ENCODE measurements around the gene CAMTA1.
"Not testable (repeated sequence)": the region's sequence is repeated elsewhere in the genome, so short reads cannot be mapped to it uniquely, and the experiment has no call there.

Gene CAMTA1

DNA sequence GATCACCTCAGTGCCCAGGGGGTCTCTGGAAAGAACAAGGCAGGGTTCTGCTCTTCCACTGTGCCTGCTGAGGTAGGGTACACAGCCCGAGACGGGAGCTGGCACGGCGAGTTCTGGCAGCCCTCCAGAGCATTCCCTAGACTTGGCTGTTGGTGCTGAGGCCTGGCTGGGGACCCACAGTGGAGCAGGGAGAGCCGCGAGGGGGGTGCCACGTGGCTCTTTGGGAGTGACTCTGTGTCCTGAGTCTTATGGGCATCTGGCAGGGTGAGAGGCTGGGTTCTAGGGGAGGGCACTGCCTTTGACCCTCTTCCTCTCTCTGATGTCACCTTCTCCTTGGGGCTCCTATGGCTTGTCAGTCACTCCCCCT is 336.4 kb downstream of the CAMTA1 start:
- DNase-seq, result no peak

DNA sequence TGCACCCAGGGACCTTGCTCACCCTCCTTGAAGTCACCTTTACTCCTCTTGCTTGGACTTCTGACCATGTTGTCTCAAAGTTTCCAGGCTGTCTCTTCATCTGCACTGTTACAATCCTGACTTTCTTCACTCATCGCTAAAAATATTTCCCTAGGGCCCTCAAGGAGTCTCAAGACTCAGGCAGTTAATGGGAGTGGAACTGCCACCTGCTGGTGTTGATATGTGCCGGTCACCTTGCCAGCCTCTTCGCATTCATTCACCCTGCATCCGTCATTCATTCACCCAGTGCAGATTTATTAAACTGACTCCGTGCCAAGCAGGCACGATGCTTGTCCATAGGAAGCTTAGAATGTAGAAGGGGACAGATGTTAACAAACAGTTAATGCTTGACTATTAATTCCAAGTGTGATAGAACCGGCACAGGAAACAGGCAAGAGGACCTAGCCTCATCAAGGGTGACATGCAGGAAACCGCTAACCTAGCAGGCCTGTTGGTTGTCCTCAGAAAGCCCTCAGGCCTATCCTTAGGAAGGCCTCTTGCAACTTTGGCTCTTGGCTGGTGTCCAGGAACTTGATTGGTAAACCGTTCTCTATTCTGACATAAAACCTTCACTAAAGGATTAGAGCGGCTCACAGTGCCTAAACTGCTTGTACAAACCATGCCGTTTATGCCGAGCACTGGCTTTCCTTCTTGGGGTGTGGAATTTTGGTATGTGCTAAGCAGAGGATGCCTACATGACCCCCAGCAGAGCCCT is 342.2 kb downstream of the CAMTA1 start:
- no peak for DNase-seq

DNA sequence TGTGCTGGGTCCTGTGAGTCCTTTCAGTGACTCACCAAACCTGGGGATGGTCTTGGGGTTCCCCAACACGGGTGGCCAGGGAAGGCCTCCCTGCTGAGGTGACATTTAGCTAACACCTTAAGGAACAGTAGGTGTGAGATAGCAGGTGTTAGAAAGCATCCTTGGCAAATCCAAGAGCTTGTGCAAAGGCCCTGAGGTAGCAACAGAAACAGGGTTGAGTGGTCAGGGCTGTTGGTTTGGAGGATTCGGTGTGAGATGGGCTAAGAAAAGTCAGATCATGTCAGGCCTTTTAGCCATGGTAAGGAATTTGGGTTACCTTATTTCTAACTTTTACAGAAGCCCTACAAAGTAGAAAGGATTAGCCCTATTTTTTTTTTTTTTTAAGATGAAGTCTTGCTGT is 343.0 kb downstream of the CAMTA1 start:
- DNase-seq, result no peak

DNA sequence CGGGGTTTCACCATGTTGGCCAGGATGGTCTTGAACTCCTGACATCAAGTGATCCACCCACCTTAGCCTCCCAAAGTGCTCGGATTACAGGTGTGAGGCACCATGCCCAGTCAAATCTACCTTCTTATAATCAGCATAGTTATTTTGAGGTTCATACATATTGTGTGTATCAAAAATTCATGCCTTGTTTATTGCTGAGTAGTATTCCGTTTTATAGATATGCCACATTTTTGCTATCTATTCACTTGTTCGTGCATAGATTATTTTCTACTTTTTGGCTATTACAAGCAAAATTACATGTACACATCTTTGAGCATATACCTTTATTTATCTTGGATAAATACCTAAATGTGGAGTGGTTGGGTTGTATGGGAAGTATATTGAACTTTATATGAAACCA is 344.9 kb downstream of the CAMTA1 start:
- no peak for DNase-seq

DNA sequence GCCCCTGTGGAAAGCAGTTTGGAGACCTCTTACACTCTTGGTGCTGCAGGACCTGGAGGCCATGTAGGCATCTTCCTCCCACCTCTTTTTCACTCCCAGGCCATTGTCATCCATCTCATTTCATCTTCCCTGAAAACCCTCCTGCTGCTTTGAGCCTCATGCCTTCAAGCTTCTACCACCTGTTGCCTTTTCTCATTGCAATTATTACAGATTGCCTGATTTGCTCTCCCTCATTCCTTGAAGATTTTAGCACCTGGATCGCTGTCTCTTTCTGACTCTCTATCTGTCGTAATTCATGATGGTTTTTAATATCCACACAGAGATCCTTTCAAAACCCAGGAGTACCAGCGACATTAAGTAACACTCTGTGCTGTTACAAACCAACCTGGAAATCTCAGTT is 350.2 kb downstream of the CAMTA1 start:
- no peak for DNase-seq

DNA sequence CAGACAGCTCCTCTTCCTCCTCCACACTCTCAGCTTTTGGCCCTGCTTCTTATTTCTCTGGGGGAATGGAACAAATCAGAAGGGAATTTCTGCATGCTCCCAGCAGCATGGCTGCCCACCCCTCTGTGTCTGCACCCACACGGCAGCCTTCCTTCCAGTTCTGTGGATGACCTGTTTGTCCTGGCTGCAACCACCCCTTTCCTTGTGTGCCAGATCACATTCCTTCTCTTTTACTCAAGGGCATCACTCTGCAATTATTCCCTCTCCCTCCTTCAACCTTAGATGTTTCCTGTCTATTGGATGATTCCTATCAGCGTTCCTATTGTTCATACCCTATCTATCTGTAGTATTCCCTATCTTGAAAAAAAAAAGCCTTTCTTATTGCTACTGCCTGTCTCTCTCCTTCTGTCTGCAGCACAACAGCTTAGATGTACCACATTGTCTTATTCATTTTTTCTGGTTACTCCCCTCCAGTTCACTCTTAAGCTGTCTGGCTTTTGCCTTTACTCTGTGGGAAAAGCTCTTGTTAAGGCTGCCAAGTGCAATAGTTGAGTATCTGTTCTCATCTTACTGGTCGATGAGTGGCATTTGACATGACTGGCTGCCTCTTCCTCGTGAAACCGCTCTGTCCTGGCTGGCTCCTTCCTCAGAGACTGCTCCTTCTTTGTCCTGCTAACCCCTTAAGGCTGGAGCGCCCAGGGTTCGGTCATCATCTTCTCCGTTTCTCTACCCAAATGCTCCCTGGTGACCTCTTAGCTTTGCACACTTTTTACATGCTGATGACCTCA is 351.1 kb downstream of the CAMTA1 start:
- DNase-seq, result no peak

DNA sequence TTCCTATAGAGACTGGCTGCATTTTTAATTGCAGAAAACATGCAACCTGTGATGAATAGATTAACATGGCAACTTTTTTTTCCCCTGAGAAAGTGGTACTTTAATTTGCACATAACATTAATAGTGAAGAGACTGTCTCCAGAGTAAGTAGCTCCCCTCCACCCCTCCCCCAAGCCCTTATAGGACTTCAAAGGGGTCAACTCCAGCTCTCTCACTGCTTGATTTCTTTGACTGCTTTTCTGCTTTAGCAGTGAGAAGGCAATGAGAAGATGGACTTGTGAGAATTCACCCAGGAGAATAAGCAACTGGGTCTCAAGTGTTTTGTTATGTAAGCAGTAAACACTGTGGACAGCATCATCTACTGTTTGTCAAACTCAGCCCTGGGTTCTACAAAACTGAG is 355.0 kb downstream of the CAMTA1 start:
- DNase-seq, result no peak

DNA sequence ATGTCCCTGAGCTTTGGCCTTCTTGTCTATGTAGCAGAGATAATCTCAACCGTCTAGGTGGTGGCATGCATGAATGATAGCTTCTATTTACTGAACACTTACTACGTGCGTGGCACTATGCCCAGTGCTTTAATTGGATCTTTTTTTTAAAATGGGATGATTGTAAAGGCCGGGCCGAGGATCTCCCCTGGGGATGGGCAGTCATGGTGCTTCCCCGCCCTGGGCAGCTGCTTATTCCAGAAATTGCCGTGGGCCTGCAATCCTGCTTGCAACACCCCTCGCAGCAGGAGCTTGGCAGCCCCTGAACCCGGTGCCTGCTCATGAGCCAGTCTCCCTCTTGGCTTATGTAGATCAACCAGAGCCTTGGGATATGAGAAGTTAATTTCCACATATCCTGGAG is 360.7 kb downstream of the CAMTA1 start:
- DNase-seq, result no peak

DNA sequence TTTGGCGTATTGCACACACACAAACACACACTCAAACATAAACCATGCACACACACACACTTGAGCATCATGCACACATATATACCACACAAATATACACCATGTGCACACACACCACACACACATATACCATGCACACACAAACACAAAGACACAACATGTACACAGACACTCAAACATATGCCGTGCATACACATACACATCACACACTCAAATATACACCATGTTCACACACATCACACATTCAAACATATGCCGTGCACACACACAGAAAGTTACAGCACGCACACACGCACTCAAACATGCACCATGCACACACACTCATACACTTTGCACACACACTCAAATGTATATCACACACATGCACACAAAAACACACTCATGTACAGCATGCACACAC is 361.5 kb downstream of the CAMTA1 start:
- no peak for DNase-seq

DNA sequence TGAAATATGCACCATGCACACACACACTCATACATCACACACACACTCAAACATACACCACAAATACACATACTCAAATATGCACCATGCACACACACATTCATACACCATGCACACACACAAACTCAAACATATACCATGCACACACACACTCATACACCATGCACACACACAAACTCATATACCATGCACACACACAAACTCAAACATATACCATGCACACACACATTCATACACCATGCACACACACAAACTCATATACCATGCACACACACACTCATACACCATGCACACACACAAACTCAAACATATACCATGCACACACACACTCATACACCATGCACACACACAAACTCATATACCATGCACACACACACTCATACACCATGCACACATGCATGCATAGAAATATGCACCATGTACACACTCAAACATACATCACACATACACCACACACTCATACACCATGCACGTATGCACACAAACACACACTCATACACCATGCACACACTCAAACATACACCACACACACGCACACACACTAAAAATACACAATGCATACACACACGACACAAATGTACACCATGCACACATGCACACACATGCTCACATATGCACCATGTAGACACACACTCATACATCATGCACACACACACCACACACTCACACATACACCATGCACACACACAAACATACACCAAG is 362.5 kb downstream of the CAMTA1 start:
- DNase-seq, result not testable (repeated sequence)

DNA sequence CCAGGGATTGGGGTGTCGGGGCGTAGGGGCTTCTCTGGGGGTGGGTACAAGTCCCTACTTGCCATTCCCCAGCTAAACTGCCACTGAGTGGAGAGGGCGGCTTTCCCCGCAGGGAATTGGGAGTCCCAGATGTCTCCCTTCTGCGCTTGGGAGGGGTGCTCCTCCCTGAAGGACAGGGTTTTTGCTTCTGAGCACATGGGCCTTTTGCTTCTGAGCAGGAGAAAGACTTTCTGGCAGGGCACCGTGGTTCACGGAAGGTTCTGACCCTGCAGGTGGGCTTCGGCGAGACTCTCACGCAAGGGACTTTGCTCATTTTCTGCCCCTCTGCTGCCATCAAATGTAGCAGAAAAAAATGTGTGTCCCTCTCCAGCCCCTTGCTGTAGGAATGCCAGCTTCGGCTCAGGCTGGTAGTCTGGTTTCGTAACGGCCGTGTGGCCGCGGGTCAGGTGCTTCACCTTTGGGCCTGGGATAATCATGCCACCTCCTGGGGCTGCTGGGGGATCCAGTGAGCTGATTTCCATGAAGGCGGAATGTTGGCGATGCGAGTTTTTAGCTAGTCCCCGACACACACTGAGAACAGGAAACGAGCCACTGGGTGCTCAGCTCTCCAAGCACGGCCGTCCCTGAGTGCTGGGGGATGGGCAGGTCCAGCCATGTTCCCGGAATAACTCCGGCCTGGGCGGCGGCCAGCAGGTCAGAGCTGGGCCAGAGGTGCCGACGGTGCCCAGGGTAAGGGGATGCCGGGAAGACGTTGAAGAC is 364.0 kb downstream of the CAMTA1 start:
- DNase-seq, result no peak

DNA sequence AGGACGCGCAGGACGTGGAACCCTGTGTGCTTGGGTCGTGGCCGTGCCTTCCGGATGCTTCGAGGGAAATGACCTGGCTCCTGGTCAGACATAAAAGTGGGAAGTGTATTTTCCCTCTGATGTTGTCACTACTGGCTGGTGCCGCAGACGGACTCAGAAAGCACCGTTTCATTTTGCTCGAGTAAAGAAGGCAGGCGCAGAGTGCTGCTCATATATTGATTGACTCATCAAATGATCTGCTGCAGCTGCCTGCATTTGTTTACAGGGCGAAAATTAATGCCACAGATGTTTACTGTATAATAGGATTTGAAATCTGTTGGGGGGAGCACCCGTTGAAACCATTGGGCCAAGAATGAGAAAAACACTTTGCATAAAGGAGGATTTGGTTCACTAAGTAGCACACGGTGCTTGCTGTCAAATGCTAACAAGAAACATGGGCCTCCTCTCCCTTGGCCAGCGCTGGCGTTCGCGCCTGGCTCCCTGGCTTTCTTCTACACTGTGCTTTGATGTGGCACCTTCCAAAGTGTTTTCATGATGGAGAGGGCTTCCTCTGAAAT is 365.5 kb downstream of the CAMTA1 start:
- DNase-seq, result no peak

DNA sequence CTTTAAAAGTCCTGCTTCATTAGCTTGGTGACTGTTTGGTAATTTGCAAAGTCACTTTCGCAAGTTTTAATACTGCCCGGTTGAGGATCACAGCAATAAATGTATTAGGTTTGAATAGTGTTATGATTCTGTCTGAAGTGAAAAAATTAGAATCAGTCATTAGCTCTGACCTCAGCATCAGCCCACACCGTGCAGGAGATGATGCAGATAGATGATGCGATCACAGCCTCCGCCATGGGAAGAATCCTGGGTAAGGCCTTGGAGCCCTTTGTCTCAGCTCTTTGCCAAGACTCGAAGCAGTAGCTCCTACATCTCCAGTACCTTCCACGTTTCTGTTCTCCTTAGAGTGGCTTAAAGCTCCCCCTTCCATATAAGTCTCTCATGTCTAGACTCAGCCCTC is 366.7 kb downstream of the CAMTA1 start:
- DNase-seq, result no peak

DNA sequence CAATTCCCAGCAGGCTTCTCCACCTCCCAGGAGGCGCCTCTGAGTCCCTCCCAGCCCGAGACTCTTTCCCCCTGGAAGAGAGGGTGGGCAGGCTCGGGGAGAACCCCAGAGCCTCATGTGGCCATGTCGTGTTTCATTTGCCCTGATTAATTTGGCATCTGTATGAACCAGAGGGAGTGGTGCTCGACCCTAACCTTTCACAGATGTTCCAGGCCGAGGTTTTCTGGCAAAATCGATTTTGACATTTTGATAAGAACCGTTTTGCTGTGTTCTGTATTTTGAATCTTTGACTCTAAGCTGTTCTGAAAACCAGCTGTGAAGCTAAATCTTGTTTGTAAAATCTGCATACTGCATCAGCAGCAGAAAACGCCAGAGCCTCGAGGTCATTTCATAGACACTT is 367.4 kb downstream of the CAMTA1 start:
- DNase-seq, result no peak

DNA sequence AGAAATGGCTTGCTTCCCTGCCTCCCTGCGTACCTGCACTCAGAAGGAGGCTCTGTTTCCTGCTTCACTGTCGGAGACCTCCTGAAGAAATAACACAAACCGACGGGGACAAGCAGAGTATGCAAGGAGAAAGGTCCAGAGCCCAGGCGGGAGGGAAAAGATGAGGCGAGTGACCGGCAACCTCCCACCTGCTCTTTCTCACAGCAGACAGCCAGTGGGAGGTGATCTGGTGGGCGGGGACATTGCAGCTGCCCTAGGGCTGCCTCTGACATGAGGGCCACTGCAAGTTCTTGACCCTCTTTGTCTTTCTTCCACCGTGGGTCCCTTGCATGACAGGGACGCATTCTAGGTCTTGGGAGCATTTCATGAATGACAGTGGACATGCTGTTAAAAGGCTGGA is 368.2 kb downstream of the CAMTA1 start:
- DNase-seq, result no peak

DNA sequence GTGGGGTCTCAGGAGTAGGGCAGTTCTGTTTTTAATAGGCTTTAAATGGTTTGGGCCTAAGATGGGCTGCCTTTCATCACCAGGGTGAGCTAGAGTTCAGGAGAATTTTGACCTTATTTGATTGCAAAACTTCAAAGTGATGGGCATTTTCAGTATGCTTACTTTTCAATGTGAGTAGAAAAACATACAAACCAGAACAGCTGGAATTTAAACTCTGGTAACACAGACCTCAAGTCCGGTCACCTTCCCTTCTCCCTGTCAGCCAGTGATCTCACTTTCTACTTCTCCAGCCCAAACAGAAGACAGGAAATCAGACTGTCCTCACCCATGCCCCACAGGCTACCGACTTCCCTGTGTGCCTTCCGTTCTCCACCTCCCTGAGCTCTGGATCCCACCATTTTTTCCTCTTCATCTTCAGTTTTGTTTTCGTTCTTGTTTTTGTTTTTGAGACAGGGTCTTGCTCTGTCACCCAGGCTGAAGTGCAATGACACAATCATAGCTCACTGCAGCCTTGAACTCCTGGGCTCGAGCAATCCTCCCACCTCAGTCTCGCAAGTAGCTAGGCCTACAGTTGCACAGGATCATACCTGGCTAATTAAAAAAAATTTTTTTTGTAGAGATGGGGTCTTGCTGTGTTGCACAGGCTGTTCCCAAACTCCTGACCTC is 374.0 kb downstream of the CAMTA1 start:
- no peak for DNase-seq

DNA sequence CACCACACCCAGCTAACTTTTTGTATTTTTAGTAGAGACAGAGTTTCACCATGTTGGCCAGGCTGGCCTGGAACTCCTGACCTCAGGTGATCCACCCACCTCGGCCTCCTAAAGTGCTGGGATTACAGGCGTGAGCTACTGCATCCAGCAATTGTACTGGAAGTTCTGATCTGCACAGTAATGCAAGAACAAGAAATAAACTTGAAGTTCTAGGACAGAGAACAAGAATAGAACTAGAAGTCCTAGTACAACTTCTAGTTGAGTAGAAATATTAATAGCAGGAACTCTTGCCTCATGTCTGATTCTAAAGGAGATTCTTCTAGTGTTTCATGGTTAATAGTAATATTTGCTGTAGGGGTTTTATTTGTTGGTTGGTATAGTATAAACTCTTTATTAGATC is 383.3 kb downstream of the CAMTA1 start:
- DNase-seq, result not testable (repeated sequence)

DNA sequence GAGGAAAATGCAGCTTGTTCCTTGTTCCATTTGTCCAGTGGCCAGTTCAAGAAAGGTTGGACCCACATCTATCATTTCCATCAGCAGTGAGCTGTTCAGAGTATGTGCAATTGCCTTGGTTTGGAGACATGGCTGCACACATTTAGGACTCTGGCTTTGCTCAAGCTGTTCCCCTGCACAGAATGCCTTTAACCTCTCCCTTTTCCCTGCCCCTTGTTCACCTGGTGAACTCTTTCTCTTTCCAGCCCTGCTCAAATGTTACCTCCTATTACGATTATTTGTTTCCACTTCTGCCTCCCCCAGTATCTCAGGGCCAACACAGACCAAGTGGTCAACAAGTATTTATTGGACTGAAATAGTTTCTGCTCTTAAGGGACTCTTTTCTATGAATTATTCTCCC is 385.9 kb downstream of the CAMTA1 start:
- DNase-seq, result no peak

DNA sequence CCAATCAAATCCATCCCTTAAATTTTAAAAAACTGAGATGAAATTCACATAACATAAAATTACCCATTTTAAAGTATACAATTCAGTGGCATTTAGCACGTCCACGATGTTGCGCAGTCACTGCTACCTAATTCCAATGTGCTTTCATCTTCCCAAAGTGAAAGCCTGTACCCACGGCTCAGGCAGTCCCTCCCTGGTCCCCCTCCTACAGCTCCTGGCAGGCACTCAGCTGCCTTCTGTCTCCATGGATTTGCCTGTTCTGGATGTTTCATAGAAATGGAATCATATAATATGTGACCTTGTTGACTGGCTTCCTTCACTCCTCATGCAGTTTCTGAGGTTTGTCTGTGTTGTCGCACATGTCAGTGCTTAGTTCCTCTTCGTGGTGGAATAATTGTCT is 386.3 kb downstream of the CAMTA1 start:
- DNase-seq, result no peak

DNA sequence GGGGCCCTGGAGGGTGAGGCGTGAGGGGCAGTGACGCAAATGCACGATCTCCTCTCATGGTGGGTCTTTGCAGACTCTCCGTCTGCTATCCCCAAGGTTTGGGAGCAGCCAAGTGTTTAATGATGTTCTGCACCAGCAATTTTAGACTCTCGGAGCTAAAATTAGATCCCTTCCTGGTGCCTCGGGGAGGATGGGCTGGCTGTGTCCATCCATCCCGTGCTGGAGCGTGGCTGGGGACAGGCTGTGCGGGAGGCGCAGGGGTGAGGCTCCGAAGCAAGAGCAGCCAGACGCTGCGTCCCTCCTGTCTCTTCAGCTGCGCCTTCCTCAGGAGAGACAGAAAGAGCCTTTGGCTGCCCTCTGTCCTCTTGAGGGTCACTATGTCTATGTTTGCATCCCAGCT is 387.6 kb downstream of the CAMTA1 start:
- no peak for DNase-seq

DNA sequence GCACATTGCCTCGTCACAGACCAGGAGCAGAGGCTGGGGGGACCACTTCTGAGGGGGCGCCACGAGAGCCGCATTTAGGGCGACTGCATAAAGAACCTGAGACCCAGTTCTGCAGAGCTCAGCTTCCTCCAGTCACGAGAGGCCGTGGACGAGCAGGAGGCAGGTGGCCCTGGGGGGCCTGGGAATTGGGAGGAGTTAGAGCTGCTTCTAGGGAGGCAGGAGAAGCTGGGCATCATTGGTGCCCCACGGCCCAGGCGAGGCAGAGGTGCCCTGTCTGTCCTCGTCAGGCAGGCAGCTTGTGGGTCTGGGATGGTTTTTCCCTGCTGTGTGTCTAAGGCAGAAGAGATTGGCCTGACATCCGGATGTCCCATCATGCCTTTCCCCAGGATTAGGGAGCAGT is 389.3 kb downstream of the CAMTA1 start:
- DNase-seq, result no peak
